ENCODE results near the gene MYL12A. TPM values are rescaled to one million over a fixed set of nuclear protein-coding genes. Genes with fewer than 3 reads are reported as not detected.

Gene MYL12A
- total and polyA plus RNA-seq, 2 experiments from 2014 or later: 206 to 502 TPM

- H3K4me3 Mint-ChIP-seq: no peak overlapping the region
- peaks cover 45% of the 10 kb centered on the region for H3K9me3 Mint-ChIP-seq
- no peaks in the 10 kb centered on the region for H3K27me3 ChIP-seq (ENCODE audit: insufficient read depth)
- H3K4me2 ChIP-seq: no peak overlapping the region
- DNase-seq (ENCODE audit: low spot score) (no peak), ATAC-seq (no peak)
- H3K36me3 Mint-ChIP-seq (ENCODE audit: low read depth): peaks cover 43% of the 10 kb centered on the region
- peaks cover 3% of the 10 kb centered on the region for H3K27me3 Mint-ChIP-seq (ENCODE audit: insufficient read depth, low read depth, poor library complexity)
- no peaks in the 10 kb centered on the region for H3K79me2 ChIP-seq (replicated peaks; ENCODE audit: insufficient read depth)
- H3K4me3 ChIP-seq: no peak overlapping the region
- H3K9me2 ChIP-seq (ENCODE audit: insufficient read depth): 0 out of 2 replicates have a peak, but pooled peaks cover 10% of the 10 kb centered on the region
- no peak overlapping the region for H2AFZ ChIP-seq
- peaks cover 5% of the 10 kb centered on the region; the same call in 1 of the 2 replicates for H3K36me3 ChIP-seq (ENCODE audit: insufficient read depth)
- H3K4me1 Mint-ChIP-seq: no peaks in the 10 kb centered on the region
- no peaks in the 10 kb centered on the region for H3F3A ChIP-seq (replicated peaks; ENCODE audit: low read depth)
- H4K20me1 ChIP-seq (replicated peaks; ENCODE audit: insufficient read depth): no peaks in the 10 kb centered on the region
- no peak overlapping the region for H3K27ac Mint-ChIP-seq
- TF ChIP-seq ETS1 (IDR thresholded peaks at IDR 0.05): no peak
- TF ChIP-seq CREB1 (CRISPR knock-in tag; IDR thresholded peaks at IDR 0.05; ENCODE audit: low read depth): no peak
- TF ChIP-seq POLR2AphosphoS5 (IDR thresholded peaks at IDR 0.05; ENCODE audit: low read depth): no peak
- no peak for TF ChIP-seq ZNF114 (CRISPR knock-in tag; IDR thresholded peaks at IDR 0.05)
- no peak for TF ChIP-seq REST (IDR thresholded peaks at IDR 0.05; ENCODE audit: unreplicated experiment)
- TF ChIP-seq EZH2 (IDR thresholded peaks at IDR 0.05; ENCODE audit: low read depth, unreplicated experiment): no peak
- no peak for TF ChIP-seq JUNB (IDR thresholded peaks at IDR 0.05; ENCODE audit: unreplicated experiment)
- TF ChIP-seq EZH2phosphoT487 (IDR thresholded peaks at IDR 0.05; ENCODE audit: unreplicated experiment): no peak
- TF ChIP-seq ZNF462 (CRISPR knock-in tag; IDR thresholded peaks at IDR 0.05): no peak
- TF ChIP-seq CTCF (conservative IDR thresholded peaks at IDR 0.05; ENCODE audit: low read depth in 2 of 2): no peak; a peak in 1 of 4 replicates
- TF ChIP-seq NANOG (IDR thresholded peaks at IDR 0.05; ENCODE audit: borderline replicate concordance): no peak
- TF ChIP-seq ZNF331 (CRISPR knock-in tag; IDR thresholded peaks at IDR 0.05; ENCODE audit: low read depth): no peak
- TF ChIP-seq STAT1 (IDR thresholded peaks at IDR 0.05; ENCODE audit: unreplicated experiment): no peak
- H3K27ac ChIP-seq (ENCODE audit: low read depth): no peak overlapping the region
- no peaks in the 10 kb centered on the region for H3K4me1 ChIP-seq (ENCODE audit: insufficient read depth)
Measured at GRCh38 chr18:3238742-3239141, 8.9 kb upstream of the MYL12A start.
